Activated CD4-positive, alpha-beta T cell treated with anti-CD3 and anti-CD28 coated beads, Interleukin-2, amount 50 U/mL, for 24 hours (primary cell): ENCODE measurements around the gene SKI.

Experiments used
- DNase-seq, 2 donors: peaks; one replicate each; pipeline ENCODE4 v3.0.0-alpha.2; 2020; ENCODE audit warnings: low read depth in 1 of 2, low spot score in 1 of 2

Gene SKI

GRCh38 chr1:2194319-2194897, 33.7 kb upstream of the SKI start, which contains the start of gene FAAP20:
Gene FAAP20, minus strand, starts transcription at chr1:2194772. Its CDS starts 23 bp downstream, at chr1:2194749.
- DNase-seq, result no peak

GRCh38 chr1:2194898-2195673, 33.0 kb upstream of the SKI start:
- DNase-seq, result peak; percentile 77 to 78

DNA sequence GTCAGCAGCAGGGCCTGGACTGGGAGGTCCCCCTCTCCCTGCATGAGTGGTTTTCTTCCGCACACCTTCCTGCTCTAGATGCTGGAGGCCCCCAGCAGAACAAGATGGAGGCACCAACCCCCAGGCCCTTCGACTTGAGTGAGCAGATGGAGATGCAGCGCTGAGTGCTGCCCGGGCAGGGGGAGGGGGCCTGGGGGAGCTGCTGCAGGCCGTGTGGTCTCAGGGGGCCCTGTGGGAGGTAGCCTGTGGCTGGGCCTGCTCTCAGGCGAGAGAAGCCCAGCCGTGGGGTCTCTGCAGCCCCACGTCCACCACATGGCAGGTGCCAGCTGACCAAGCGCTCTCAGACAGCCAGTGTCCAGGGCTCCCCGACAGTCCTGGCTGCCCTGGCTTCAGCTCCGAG, 32.3 kb upstream of the SKI start:
- DNase-seq, result no peak

DNA sequence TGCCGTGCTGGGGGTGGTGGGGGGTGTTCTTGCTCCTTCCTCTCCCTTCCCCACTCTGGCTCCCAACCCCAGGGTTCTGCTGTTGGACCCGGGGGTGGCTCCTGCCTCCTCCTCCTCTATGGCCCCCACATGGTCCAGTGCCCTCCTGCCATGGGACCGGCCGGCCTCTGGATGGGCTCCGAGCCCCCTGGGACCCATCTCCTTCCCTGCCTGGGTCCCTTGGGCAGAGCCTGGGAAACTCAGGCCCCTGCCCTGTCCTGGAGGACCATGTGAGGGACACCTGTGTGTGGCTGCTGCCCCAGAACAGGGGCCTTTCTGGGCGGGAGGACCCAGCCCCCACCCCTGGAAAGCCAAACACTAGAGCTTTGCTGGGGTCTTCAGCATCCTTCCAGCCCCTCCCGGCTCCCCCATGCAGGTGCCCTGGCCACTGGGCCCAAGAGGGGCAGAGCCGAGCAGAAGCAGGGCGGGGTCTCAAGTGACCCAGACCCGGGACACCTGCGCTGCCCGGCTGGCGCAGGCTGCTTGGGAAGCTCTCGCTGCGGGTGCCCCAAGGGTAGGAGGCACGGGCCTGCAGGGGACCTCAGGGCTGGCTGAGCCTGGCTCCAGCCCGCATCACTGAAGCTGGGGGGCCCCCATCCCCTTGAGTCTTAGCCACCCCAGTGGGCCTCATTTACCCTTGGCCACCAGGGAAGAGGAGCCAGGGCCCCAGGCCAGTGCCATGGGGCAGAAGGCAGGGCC, 31.0 kb upstream of the SKI start:
- DNase-seq, result no peak

DNA sequence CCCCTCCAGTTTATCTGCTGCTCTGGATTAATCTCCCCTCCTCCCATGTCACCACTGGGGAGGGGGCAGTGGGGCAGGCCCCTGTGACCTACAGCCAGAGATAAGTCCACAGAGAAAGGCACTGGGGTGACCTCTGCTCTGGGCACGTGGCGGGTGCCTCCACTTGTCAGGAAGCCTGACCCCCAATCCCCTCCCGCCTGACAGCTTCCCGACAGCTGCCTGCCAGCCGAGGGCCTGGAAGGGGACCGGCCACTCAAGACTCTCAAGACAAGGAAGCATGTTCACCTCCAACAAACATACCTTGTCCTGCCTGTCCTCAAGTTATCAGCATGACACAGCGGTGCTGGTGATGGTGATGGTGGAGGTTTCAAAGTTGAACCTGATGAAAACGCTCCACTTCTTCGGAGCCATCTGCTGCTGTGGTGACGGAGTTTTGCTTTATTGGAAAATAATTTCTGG, 30.4 kb upstream of the SKI start:
- no peak for DNase-seq

- no peak for DNase-seq
These were observed 29.5 kb upstream of the SKI start for GRCh38 chr1:2198571-2198970.

- peak; percentile 55 to 81 for DNase-seq
These were observed 28.9 kb upstream of the SKI start for GRCh38 chr1:2199042-2199810.

GRCh38 chr1:2200308-2200943, 27.7 kb upstream of the SKI start:
- DNase-seq, result no peak

- no peak for DNase-seq
These were observed 27.1 kb upstream of the SKI start for GRCh38 chr1:2201062-2201461.

DNA sequence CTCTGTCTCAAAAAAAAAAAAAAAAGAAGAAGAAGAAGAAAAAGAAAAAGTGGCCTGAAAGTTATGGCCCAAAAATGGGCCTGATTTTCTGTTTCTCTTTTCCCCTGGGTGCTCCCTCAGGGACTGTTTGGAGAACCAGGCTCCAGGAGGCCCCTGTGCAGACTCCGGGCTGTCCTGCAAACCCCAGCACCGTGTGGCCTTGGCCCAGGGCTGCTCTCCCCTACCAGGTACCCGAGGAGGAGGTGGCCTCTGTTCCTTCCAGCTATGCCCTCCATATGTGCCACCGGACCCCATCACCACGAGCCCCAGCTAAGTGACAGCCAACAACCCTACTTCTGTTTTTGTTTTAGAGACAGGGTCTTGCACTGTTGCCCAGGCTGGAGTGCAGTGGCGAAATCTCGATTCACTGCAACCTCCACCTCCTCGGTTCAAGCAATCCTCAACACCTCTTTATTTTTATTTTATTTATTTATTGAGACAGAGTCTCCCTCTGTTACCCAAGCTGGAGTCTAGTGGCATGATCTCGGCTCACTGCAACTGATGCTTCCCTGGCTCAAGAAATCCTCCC, 26.0 kb upstream of the SKI start:
- DNase-seq, result no peak

GRCh38 chr1:2202843-2203601, 25.1 kb upstream of the SKI start:
- no peak for DNase-seq

DNA sequence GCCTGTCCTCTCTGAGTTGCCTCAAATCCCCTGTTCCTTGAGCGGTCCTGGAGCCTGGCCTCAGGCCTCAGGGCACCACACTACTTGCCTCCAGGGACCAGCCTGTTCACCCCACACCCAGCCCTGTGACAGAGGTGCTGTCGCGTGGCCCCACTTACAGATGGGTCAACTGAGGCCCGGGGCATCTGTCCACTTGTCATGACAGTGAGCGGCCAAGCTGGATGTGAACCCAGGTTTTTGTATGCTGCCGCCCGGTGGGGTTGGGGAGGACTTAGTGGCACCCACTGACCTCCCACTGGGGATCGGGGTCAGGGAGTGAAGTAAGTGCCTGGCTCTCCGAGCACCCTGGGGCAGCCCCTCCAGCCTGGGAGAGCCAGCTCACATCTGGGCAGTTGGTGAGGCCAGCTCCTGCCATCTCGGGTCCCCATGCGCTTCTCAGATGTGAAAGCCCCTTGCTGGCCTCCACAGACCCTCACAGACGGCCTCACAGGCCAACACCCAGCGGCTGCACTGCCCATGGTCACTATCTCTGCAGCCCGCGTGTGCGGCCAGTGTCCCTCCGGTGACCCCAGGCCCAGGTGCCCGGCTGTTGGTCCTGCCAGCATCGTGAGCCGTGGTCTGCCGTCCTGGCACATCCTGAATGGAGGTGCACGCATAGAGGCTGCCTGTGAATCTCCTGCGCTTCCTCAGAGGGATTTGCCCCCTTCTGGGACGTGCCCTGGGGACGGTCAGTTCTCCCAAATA, 24.3 kb upstream of the SKI start:
- DNase-seq, result no peak

DNA sequence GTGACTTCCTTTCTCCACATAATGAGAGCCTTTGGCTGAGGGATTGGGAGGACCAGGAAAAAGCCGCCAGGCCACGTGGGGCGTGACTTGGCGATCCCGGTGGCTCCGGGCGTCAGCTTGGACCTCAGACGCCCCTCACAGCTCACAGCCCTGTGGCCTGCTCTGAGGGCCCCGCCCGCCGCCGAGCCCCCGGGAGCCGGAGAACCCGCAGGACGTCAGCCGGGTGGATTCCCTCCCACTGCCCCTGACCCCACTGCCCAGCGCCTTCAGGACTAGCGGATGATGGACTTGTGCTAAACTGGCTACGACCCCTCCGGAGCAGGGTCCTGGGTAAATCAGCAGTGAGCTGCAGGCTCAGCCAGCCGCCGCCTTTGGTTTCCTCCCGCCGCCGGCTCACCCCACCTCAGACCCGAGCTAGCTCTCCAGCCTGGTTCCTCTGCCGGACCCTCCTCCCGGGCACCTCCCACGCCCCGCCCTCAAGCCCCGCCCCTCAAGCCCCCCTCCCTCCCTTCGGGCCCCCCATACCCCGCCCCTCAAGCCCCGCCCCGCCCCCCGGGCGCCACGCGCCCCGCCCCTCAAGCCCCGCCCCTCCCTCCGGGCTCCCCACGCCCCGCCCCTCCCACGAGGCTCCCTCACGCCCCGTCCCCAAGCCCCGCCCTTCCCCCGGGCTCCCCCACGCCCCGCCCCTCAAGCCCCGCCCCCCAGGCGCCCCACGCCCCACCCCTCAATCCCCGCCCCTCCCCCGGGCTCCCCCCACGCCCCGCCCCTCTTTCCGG, 23.5 kb upstream of the SKI start:
- DNase-seq, result no peak

DNA sequence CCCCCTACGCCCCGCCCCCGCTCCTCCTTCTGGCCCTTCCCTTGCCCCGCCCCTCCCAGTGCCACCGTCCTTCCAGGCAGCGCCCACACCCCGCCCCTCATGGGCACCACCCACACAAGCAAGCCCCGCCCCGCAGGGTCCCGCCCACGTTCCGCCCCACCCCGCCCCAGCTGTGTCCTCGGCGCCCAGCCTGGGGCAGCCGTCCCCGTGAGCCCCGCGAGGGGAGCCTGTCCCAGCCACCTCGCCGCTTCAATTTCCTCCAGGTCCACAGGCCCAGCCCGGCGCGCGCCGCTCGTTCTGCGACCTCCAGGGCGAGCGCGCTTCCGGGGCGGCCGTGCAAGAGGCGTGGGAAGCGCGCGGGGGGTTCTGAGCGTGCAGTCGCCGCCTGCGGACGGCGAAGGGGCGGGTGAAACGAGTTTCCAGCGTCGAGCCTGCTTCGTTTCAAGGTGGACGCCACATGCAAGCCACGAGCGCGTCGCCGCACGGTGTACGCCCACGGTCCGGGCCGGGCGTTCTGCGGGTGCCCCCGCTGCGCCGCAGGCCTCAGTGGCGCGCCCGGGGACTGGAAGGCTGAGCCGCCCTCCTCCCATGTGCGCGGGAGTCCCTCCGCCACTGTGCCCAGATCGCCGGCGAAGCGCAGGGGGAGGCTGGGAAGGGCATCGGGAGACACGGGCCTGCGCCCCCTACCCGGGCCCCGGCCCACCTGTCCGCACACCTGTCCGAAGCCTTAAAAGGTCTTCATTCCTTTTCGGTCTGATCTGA, 22.7 kb upstream of the SKI start:
- peak; percentile 77 to 87 for DNase-seq

- no peak for DNase-seq
These were observed 21.2 kb upstream of the SKI start for GRCh38 chr1:2206813-2207487.

GRCh38 chr1:2208309-2209239, 19.5 kb upstream of the SKI start:
- no peak for DNase-seq
